Upper lobe of left lung (tissue), 4 donors: ENCODE results near the gene TMEM95.

Experiments
- CTCF ChIP-seq, 6 experiments: fragments of 450-650 bp in 4 of 6; fragments of 200-600 bp in 2 of 6; sonication (generic) in 2 of 6; IDR thresholded peaks; one replicate each; pipeline ENCODE4 v1.5.1; 2016 to 2019; ENCODE audit warnings: antibody characterized with exemption in 6 of 6
- EP300 ChIP-seq, 4 donors: sonication (generic); formaldehyde crosslinking; IDR thresholded peaks; one replicate each; pipeline ENCODE4 v1.5.1; 2017; ENCODE audit warnings: antibody characterized with exemption in 4 of 4, control low read depth in 2 of 4
- POLR2A ChIP-seq, 4 donors: fragments of 450-650 bp; IDR thresholded peaks; one replicate each; pipeline ENCODE4 v1.5.1; 2016 to 2017; ENCODE audit warnings: antibody characterized with exemption in 4 of 4, mild to moderate bottlenecking in 2 of 4
- POLR2AphosphoS5 ChIP-seq, 2 donors: sonication (generic); formaldehyde crosslinking; IDR thresholded peaks; one replicate each; pipeline ENCODE4 v1.5.1; 2017; ENCODE audit warnings: antibody characterized with exemption in 2 of 2

GRCh38 chr17:7352910-7353635 is 1.9 kb upstream of the TMEM95 start:
- TF ChIP-seq POLR2AphosphoS5 (IDR thresholded peaks at IDR 0.05), result no peak
- no peak for TF ChIP-seq EP300 (IDR thresholded peaks at IDR 0.05)
- no peak for TF ChIP-seq CTCF (IDR thresholded peaks at IDR 0.05)
- no peak for TF ChIP-seq POLR2A (IDR thresholded peaks at IDR 0.05)
